ENCODE measurements around the gene WASL. TPM values are rescaled to one million over a fixed set of nuclear protein-coding genes. Genes with fewer than 3 reads are reported as not detected.

WASL gene
- total RNA-seq, 1 donor from 2014 or later, result 36.0 TPM

DNA sequence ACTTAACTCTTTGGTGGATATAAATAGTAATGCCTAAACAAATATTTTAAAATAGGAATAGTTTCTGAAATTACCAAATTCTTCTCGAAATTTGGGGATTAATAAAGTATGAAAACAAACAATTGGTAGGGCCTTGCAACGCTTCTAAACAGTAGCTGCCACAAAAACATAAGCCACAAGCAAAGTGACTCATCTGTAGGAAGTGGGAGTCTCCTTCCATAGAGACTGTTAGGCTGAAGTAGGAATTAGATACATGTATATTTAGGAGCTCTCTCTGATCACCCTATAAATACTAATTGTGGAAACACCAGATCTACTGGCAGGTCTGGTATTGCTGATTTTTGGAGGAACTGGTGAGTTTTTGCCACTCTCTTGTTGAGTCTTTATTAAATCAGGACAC lies 98.8 kb downstream of the WASL start:
- H3K9me3 ChIP-seq (ENCODE audit: insufficient read depth, low read depth, low read length), result no peaks in the 10 kb centered on the region
- H3K4me3 Mint-ChIP-seq (ENCODE audit: unreplicated experiment), result no peak overlapping the region
- no peaks in the 10 kb centered on the region for H3K36me3 Mint-ChIP-seq (ENCODE audit: low read depth, unreplicated experiment)
- H3K4me3 ChIP-seq (ENCODE audit: insufficient read depth, low read depth, low read length), result no peak overlapping the region
- H3K9me3 Mint-ChIP-seq (ENCODE audit: unreplicated experiment), result no peaks in the 10 kb centered on the region
- no peak overlapping the region for H3K27ac ChIP-seq (ENCODE audit: low read depth, low read length)
- H3K4me1 ChIP-seq (ENCODE audit: insufficient read depth, low read length), result no peaks in the 10 kb centered on the region
- no peaks in the 10 kb centered on the region for H3K27me3 Mint-ChIP-seq (ENCODE audit: low read depth, unreplicated experiment)
- no peaks in the 10 kb centered on the region for H3K79me2 ChIP-seq (ENCODE audit: insufficient read depth, low read length)
- peak; percentile 15 for DNase-seq (ENCODE audit: low read depth)
- H2AFZ ChIP-seq (ENCODE audit: low read depth, low read length), result no peak overlapping the region
- H4K20me1 ChIP-seq (ENCODE audit: insufficient read depth, low read length), result no peaks in the 10 kb centered on the region
- no peaks in the 10 kb centered on the region for H3K36me3 ChIP-seq (ENCODE audit: insufficient read depth, low read length)
- no peak overlapping the region for H3K9ac ChIP-seq (ENCODE audit: low read length)
- no peak for TF ChIP-seq EZH2 (IDR thresholded peaks at IDR 0.05; ENCODE audit: insufficient read depth, low read length)
- TF ChIP-seq, protein P1, sequence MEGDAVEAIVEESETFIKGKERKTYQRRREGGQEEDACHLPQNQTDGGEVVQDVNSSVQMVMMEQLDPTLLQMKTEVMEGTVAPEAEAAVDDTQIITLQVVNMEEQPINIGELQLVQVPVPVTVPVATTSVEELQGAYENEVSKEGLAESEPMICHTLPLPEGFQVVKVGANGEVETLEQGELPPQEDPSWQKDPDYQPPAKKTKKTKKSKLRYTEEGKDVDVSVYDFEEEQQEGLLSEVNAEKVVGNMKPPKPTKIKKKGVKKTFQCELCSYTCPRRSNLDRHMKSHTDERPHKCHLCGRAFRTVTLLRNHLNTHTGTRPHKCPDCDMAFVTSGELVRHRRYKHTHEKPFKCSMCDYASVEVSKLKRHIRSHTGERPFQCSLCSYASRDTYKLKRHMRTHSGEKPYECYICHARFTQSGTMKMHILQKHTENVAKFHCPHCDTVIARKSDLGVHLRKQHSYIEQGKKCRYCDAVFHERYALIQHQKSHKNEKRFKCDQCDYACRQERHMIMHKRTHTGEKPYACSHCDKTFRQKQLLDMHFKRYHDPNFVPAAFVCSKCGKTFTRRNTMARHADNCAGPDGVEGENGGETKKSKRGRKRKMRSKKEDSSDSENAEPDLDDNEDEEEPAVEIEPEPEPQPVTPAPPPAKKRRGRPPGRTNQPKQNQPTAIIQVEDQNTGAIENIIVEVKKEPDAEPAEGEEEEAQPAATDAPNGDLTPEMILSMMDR (IDR thresholded peaks at IDR 0.05; ENCODE audit: insufficient read depth, low read depth, low read length), result no peak
- H3K4me2 ChIP-seq (ENCODE audit: low read length), result no peak overlapping the region
- FAIRE-seq, result no peak
- H3K4me1 Mint-ChIP-seq (ENCODE audit: low read depth, unreplicated experiment), result peaks cover 9% of the 10 kb centered on the region
- no peak overlapping the region for H3K27ac Mint-ChIP-seq (ENCODE audit: unreplicated experiment)
- no peaks in the 10 kb centered on the region for H3K27me3 ChIP-seq (ENCODE audit: insufficient read depth, low read length)

GRCh38 chr7:123647106-123647730 lies 101.6 kb downstream of the WASL start:
- H4K20me1 ChIP-seq (ENCODE audit: insufficient read depth, low read length), result no peaks in the 10 kb centered on the region
- DNase-seq (ENCODE audit: low read depth) (no peak), FAIRE-seq (no peak)
- H3K4me2 ChIP-seq (ENCODE audit: low read length), result no peak overlapping the region
- no peak overlapping the region for H3K4me3 ChIP-seq (ENCODE audit: insufficient read depth, low read depth, low read length)
- H3K4me1 ChIP-seq (ENCODE audit: insufficient read depth, low read length), result peaks cover 11% of the 10 kb centered on the region
- no peaks in the 10 kb centered on the region for H3K9me3 ChIP-seq (ENCODE audit: insufficient read depth, low read depth, low read length)
- no peaks in the 10 kb centered on the region for H3K9me3 Mint-ChIP-seq (ENCODE audit: unreplicated experiment)
- H3K4me1 Mint-ChIP-seq (ENCODE audit: low read depth, unreplicated experiment), result peaks cover 19% of the 10 kb centered on the region
- no peak overlapping the region for H3K4me3 Mint-ChIP-seq (ENCODE audit: unreplicated experiment)
- no peak overlapping the region for H2AFZ ChIP-seq (ENCODE audit: low read depth, low read length)
- H3K27ac Mint-ChIP-seq (ENCODE audit: unreplicated experiment), result peak overlapping the region; percentile 49
- no peaks in the 10 kb centered on the region for H3K79me2 ChIP-seq (ENCODE audit: insufficient read depth, low read length)
- H3K36me3 ChIP-seq (ENCODE audit: insufficient read depth, low read length), result no peaks in the 10 kb centered on the region
- H3K9ac ChIP-seq (ENCODE audit: low read length), result no peak overlapping the region
- no peaks in the 10 kb centered on the region for H3K36me3 Mint-ChIP-seq (ENCODE audit: low read depth, unreplicated experiment)
- no peak overlapping the region for H3K27ac ChIP-seq (ENCODE audit: low read depth, low read length)
- no peaks in the 10 kb centered on the region for H3K27me3 Mint-ChIP-seq (ENCODE audit: low read depth, unreplicated experiment)
- TF ChIP-seq, protein P1 (IDR thresholded peaks at IDR 0.05; ENCODE audit: insufficient read depth, low read depth, low read length), result no peak
- no peak for TF ChIP-seq EZH2 (IDR thresholded peaks at IDR 0.05; ENCODE audit: insufficient read depth, low read length)
- no peaks in the 10 kb centered on the region for H3K27me3 ChIP-seq (ENCODE audit: insufficient read depth, low read length)

- Histone ChIP-seq H3K4me3 (ENCODE audit: insufficient read depth, low read depth, low read length) (no peak overlapping the region), H3K4me1 (ENCODE audit: insufficient read depth, low read length) (peaks cover 11% of the 10 kb centered on the region), H2AFZ (ENCODE audit: low read depth, low read length) (no peak overlapping the region), H4K20me1 (ENCODE audit: insufficient read depth, low read length) (no peaks in the 10 kb centered on the region), H3K36me3 (ENCODE audit: insufficient read depth, low read length) (no peaks in the 10 kb centered on the region), H3K4me2 (ENCODE audit: low read length) (no peak overlapping the region), H3K9ac (ENCODE audit: low read length) (no peak overlapping the region), H3K9me3 (ENCODE audit: insufficient read depth, low read depth, low read length) (no peaks in the 10 kb centered on the region), H3K79me2 (ENCODE audit: insufficient read depth, low read length) (no peaks in the 10 kb centered on the region), H3K27ac (ENCODE audit: low read depth, low read length) (no peak overlapping the region), H3K27me3 (ENCODE audit: insufficient read depth, low read length) (no peaks in the 10 kb centered on the region)
- TF ChIP-seq EZH2 (IDR thresholded peaks at IDR 0.05; ENCODE audit: insufficient read depth, low read length), result no peak
- TF ChIP-seq, protein P1 (IDR thresholded peaks at IDR 0.05; ENCODE audit: insufficient read depth, low read depth, low read length), result no peak
- Mint-ChIP-seq H3K4me1 (ENCODE audit: low read depth, unreplicated experiment) (peaks cover 19% of the 10 kb centered on the region), H3K9me3 (ENCODE audit: unreplicated experiment) (peaks cover 2% of the 10 kb centered on the region), H3K4me3 (ENCODE audit: unreplicated experiment) (no peak overlapping the region), H3K36me3 (ENCODE audit: low read depth, unreplicated experiment) (peaks cover 2% of the 10 kb centered on the region), H3K27ac (ENCODE audit: unreplicated experiment) (no peak overlapping the region), H3K27me3 (ENCODE audit: low read depth, unreplicated experiment) (no peaks in the 10 kb centered on the region)
- FAIRE-seq (no peak), DNase-seq (ENCODE audit: low read depth) (no peak)
Observed at GRCh38 chr7:123645516-123645915, 103.3 kb downstream of the WASL start.

Measured in astrocyte (in vitro differentiated cells and primary cell).